Frontal cortex (tissue), 4 donors: ENCODE results near the gene KIF26B. TPM values are rescaled to one million over a fixed set of nuclear protein-coding genes. Genes with fewer than 3 reads are reported as not detected.
"Not testable (repeated sequence)": the region's sequence is repeated elsewhere in the genome, so short reads cannot be mapped to it uniquely, and the experiment has no call there.

ENCODE experiments used
- DNase-seq, 2 donors: peaks; one replicate each; pipeline ENCODE4 v3.0.0; 2012; ENCODE audit warnings: low spot score in 2 of 2
- FAIRE-seq: peaks from 2 replicates; lab custom pipeline; 2012; peaks lifted over from hg19 to GRCh38; lab: Jason Lieb, UNC
- total RNA-seq: library from RNA; depleted of rRNA; stranded (reverse); fragments of >200 nt; gene quantifications from one replicate; pipeline ENCODE4 v1.2.3, GENCODE V29; 2014
- donor health status: control.
- donor health status: control.
- donor health status: control.

The KIF26B gene
- total RNA-seq, 1 donor from 2014 or later = 11.4 TPM

- FAIRE-seq = no peak
Observed at GRCh38 chr1:245398180-245398579, 243.4 kb downstream of the KIF26B start.

GRCh38 chr1:245401881-245402587, 247.2 kb downstream of the KIF26B start:
- FAIRE-seq (no peak), DNase-seq (no peak)

More at GRCh38 chr1:245398180-245398579, 243.4 kb downstream of the KIF26B start:
- no peak for DNase-seq

DNA sequence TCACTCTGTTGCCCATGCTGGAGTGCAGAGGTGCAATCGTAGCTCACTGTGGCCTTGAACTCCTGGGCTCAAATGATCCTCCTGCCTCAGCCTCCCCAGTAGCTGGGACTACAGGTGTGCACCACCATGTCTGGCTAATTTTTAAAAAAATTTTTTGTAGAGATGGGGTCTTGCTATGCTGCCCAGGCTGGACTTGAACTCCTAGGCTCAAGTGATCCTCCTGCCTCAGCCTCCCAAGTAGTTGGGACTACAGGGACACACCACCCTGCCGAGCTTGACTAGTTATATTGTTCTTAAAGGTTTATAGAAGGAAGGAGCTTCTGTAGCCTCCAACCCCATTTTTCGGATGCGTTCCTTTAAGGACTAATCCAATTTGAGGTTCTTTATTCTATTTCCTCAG, 248.2 kb downstream of the KIF26B start:
- DNase-seq, FAIRE-seq: not testable (repeated sequence)

DNA sequence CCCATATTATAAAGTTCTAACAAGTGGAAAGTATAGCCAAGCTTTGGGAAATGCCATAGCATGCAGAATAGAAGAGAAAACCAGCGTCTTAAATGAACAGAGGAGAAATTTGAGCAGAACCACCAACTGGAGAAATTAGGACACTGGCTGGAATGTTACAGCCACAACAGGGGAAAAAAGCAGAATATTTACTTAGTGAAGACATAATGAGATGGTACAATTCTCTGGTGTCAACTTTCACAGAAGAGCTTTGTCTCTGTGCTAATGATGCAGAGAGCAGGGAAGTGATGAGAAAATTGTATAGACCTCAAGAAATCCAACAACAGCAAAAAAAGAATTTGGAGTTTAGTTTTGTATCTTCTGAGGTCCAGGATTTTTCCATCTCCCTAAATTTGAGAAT, 249.7 kb downstream of the KIF26B start:
- no peak for FAIRE-seq

DNA sequence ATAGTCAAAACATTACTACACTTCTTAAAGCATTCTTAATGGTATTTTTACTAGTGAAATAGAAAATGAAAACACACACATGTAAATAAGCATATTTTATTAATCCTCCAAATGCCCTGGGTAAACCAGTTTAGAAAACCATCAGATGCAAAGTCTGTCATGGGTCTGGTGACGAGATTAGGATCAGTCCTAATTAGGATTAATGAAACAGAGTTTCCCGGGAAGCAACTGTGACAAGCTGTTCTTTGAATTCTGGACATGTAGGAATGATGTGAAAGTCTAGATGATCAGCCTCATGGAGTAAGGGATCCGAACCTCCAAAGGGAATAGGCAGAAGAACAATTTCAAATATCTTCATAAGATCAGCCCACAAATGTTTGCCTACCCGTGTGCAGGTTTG, 250.2 kb downstream of the KIF26B start:
- DNase-seq (no peak), FAIRE-seq (no peak)

More for the DNA sequence above, 249.7 kb downstream of the KIF26B start:
- DNase-seq = no peak

DNA sequence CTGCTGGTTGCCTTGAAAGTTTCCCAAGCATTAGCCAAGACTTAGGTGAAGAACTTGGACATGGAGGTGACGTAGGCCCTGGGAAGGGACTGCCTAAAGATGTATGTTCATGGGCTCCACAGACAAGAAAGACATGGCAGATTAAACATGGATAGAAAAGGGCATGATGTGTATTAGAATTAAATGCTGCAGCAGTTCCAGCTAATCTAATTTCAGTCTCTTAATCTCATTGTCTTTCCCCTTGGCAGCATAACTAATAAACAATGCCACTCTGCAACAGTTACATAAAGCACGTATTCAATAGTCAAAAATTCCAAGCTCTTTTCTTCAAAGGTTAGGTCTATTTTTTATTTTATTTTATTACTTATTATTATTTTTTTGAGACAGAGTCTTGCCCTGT, 251.6 kb downstream of the KIF26B start:
- FAIRE-seq = no peak
- DNase-seq = no peak

DNA sequence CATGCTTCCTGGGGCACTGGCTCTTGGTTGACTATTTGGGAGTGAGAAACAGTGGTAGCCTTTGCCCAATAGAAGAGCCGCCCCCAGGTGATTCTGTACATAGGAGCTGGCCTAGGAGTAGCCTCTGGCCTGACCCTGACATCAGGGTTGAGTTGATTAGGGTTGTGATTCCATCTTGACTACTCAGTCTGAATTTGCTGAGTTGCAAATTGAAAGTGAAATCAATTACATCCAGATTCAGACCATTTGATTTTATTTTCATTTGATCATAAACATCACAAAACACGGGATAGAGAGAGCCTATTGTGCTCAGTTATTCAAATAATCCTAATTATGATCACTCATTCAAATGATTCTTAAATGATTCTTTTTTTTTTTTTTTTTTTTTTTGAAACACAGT, 253.2 kb downstream of the KIF26B start:
- DNase-seq (no peak), FAIRE-seq (no peak)

DNA sequence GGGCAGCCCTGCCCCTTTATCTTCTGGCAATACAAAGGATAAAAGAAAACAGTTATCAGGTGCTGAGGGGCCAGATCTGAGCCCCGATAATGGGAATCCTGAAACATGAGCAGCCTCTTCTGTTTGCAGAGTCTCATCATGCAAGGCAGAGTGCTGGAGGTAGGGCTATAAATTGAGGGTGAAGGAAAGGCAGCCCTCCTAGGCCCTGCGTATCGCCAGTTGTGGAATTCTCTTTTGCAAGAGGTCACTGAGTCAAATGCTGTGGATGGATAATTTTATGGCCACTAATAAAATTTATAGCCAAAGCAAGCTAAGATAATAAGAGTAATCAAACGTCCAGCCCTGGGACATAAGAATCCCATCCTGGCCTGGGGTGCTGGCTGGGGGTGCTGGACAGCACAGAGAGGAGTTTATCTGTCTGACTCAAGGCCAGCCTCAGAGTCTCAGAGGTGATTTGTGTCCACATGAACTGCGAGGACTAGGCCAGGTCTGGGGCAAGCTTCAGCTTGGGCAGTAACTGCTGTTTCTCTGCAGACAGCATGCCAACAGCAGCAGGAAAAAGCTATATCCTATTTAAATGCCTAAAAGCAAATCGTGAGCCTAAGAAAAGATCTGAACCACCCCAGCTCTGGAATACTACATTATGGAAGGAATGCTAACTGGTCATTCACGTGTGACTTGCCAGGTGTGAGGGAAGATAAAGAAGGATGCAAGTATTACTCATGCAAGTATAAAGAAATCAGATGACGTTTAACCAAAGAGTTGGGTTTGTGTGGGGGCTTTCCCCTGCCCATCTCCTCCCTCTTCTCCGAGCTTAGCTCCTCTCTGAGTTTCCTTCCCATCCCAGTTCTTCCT, 254.8 kb downstream of the KIF26B start:
- FAIRE-seq (no peak), DNase-seq (no peak)

DNA sequence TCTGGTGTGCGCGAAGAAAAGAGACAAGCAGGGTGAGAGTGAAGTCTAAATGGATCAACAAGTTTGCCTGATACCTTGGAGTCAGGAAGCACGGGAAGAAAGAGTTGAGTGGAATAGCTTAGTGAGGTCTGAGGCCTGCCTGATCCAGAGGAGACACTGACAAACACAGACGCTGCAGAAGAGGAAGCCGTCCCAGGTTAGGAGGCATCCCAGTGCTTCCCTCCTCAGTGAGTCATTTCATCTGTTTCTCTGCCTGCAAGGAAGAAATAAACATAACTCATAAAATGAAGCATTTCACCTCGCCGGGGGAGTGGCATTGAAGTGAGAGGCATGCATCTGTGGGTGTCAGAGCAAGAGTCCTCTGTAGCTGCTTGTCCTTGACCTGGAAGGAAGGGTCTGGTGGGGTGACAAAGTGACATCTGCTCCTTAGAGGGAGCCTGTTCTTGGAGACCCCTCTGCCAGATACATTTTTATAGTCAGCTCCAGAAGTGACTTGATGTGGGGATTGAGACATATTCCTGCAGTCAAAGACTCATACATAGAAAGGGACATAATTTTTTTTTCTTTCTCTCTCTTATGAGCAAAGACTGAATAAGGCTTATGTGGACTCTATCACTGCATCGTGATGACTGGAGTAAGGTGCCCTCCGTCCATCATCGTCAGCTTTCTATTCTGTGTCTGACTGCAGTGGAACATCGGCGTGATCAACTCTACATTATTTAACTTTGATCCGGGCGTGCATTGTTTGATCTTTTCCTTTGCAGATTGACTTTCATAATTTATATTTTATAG, 256.7 kb downstream of the KIF26B start:
- DNase-seq = no peak
- FAIRE-seq = no peak

GRCh38 chr1:245412306-245412705, 257.5 kb downstream of the KIF26B start:
- FAIRE-seq = no peak
- DNase-seq = no peak

DNA sequence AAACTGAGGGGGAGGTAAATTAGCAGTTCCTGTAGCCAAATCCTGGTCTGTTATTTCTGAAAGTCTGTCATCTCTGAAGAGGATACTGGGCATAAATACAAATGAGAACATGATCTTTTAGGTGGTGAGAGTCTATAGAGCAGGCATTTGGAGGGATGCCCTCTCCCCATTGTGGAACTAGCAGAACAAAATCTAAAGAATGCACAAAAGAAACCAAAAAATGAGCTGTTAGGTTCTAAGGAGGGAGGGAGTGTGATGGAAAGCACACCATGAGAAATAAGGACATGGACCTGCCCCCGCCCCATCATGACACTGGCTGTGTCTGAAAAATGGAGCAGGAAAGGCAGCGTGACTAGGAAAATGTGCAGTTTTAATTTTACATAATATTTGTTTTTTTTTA, 262.0 kb downstream of the KIF26B start:
- no peak for FAIRE-seq
- no peak for DNase-seq

- FAIRE-seq (no peak), DNase-seq (no peak)
Observed at GRCh38 chr1:245418077-245418476, 263.3 kb downstream of the KIF26B start.

GRCh38 chr1:245419461-245419978, 264.7 kb downstream of the KIF26B start:
- FAIRE-seq (no peak), DNase-seq (no peak)

GRCh38 chr1:245419989-245420388, 265.2 kb downstream of the KIF26B start:
- FAIRE-seq = no peak
- DNase-seq = no peak

GRCh38 chr1:245420926-245421325, 266.1 kb downstream of the KIF26B start:
- DNase-seq (no peak), FAIRE-seq (no peak)

DNA sequence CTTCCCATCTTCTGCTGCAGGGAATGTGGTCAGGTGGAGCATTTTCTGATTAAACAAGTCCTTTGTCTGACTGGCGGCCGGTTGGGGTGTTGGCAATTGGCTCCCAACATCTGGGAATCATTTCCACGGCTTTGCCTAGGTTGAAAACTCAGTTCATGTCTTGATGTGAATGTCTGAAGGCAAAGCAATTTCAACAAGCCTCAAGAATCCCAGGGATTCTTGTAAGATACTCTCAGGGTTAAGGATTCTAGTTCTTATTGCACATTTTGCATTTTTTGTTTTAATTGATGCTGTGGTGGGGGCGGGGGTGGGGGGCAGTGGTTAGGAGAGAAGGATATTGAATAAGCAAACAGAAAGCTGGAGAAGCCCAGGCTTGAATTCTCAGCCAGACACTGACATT, 273.9 kb downstream of the KIF26B start:
- DNase-seq (no peak), FAIRE-seq (no peak)

GRCh38 chr1:245431706-245432105, 276.9 kb downstream of the KIF26B start:
- FAIRE-seq = no peak
- no peak for DNase-seq

DNA sequence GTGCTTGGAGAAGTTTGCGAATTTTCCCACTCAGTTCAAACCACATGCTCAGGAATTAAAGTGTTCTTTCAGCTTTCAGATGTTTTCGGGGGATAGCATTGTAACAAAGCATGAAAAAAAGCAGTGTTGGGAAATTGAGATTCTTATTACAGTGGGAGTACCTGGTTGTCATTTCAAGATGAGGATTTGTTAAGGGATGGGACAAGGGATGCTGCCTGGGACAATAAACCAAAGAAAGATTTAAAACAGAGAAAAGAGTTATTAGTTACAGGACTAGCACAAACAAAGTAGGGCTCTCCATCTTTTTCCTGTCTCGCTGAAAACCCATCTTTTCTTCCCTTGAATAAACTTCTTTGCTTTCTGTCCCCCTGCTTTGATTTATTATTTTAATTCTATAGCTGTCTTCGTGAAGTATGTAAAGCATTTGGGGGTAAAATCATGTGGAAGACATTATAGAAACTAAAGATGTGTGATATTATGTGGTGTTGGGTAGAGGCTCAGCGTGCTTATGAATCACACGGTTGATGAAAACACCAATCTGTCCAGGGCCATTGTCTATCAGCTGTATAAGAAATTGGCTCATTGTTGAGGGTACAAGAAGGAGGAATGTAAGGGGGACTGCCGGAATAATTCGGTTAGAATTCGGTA, 277.6 kb downstream of the KIF26B start:
- DNase-seq (no peak), FAIRE-seq (no peak)

- no peak for FAIRE-seq
Observed at GRCh38 chr1:245433561-245433960, 278.8 kb downstream of the KIF26B start.

GRCh38 chr1:245434280-245434679, 279.5 kb downstream of the KIF26B start:
- FAIRE-seq (no peak), DNase-seq (no peak)

More at GRCh38 chr1:245433561-245433960, 278.8 kb downstream of the KIF26B start:
- no peak for DNase-seq
